HG03066 (cell line): ENCODE measurements around the gene RASGRF1.

Experiments used
- ATAC-seq: cut with Tn5 transposase; IDR thresholded peaks from one replicate; pipeline ENCODE4 v1.9.1; 2021; ENCODE audit warnings: low read depth; ENCODE audit not compliant: unreplicated experiment

RASGRF1 gene

DNA sequence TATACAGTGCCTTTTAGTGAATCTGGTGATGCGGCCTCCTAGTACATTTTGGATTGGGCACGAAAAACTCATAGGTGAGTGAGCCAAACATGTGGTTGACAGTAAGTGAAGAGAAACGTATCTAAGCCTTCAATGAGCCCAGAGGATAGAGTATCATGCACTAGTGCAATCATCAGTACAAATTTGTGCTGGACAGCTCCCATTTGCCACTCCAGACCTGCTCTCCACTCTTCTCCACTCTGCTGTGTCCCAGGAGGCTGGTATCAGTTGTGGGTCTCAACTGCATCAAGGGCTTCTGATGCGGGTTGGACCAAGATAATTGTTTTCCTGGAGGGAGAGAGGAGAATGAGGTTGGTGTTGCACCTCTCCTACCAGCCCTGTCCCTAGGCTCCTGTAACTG, 9.1 kb upstream of the RASGRF1 start:
- no peak for ATAC-seq

DNA sequence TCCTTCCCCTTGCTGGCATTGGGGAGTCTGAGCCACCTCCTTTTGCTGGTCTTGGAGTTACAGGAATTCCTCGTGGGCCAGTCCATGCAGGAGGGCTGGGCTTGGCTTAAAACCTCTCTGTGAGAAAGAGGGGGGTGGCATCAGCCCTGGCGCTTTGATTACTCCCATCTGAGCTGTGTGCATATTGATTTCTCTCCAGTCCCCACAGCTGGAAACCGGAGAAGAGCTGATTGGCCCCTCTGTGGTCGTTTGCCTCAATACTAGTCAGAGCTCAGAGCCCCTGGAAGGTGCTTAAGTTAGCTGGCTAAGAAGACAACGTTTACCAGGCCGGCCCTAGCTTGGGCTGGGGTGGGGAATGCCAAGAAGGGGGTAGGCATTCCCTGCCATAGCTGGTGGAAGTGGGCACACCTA, 4.0 kb upstream of the RASGRF1 start:
- no peak for ATAC-seq

DNA sequence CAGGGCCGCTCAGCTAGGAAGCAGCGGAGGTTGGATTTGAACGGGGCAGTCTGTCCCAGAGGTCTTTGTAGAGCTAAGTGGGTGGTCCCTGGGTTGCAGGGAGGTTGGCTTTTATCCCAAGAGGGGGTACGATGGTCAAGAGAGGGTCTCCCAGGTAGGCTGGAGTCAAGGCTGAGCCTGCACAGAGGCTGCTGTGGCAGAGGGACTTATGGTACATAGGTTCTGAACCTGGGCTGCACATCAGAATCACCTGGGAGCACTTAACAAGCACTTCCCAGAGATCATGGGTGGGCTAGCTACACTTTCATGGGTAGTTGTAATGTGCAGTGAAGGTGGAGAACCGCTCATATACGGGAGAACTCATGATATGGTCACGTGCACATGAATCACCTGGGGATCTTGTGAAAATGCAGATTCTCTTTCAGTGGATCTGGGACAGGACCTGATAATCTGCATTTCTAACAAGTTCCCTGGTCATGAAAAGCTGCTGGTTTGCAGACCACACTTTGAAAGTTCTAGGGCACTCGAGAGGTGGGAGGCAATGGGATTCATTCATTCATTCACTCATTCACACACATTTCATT, 2.9 kb upstream of the RASGRF1 start:
- ATAC-seq, result no peak

DNA sequence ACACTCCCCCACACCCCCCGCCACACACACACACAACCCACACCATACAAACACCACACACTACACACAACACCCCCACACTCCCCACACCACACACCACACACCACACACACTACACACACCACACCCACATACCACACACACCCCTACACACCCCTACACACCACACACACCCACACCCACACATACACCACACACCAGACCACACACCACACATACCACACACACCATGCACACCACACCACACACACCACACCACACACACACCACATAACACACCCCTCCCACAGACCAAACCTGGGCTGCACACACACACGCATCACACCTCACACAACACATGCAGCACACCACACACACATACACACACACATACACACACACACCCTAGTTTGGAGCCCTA, 1.8 kb upstream of the RASGRF1 start:
- ATAC-seq, result no peak

DNA sequence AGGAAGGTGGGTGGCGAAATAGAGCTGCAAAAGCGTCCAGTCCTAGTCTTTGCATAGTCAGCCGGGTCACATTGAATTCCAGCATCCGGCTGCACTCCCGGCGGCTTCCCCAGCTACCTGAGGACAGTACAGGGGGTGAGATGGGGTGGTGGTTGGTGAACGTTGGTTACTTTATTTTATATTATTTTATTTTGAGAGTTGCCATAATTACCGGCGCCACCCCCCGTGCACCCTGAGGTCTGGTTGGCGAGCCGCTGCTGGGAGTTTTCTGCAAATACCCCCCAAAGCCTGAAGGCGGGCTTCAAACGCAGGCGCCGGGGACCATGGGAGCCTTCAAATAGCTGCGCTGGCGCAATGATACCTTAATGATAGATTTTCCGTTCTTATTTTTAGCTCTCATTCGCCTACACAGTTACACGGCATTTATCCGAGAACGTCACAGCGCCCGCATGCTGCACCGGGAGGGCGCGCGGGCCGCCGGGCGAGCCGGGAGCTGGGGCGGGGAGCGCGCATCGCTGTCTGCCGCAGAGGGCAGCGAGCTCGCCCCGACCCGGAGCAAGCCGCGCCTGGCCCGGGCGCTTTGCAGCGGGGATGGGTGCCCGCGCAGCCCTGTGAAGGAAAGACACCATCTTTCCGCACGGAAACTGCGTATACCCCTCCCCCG, 756 bp upstream of the RASGRF1 start:
- no peak for ATAC-seq

DNA sequence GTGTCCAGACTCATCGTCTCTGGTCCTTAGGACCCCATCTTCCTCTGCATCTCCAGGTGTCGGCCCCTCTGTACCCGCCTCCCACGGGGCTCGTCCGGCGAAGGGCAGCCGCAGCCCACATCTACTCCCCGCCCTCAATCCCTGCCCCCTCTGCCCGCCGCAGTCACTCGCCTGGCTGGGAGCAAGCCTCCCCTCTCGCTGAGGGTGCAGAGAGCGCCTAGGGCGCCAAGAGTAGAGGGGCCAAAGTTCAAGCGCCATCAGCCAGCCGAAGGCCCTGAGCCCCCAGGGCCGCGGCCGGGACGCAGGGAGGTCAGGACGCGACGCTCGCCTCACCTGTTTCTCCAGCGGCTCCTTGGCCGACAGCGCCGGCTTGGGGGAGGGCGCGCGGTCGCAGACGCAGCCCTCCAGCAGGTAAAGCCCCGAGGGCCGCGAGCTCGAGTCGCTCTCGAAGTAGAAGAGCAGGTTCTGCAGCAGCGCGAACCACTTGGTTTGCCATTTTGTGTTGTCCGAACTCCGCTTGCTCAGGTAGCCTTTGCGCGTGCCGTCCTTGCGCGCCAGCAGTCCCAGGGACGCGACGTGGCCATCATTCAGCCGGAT, 592 bp downstream of the RASGRF1 start:
- no peak for ATAC-seq

DNA sequence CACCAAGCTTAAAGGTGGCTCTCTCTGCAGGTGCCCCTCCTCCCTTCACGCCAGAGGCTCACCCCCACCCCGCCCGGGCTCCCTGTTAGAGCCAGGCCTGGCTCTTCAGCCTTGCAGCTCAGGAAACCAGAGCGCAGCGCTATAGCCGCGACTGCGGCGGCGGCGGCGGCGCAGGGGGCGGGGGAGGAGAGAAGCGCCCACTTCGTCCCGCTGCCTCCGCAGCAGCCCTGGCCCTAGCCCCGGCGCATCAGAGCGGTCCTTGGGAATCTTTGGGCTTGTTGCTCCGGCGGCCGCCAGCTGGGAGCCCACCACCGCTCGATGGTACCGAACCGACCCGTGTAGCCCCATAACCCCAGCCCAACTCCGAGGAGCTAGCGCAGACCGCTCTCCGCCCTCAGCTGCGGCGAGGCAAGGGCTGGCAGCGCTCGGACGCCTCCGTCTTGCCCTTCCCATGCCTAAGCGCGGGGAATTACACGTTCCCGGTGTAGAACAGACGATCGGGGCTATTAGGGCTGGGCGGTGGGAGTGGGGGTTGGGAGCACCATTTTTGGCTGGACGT, 1.2 kb downstream of the RASGRF1 start:
- no peak for ATAC-seq

DNA sequence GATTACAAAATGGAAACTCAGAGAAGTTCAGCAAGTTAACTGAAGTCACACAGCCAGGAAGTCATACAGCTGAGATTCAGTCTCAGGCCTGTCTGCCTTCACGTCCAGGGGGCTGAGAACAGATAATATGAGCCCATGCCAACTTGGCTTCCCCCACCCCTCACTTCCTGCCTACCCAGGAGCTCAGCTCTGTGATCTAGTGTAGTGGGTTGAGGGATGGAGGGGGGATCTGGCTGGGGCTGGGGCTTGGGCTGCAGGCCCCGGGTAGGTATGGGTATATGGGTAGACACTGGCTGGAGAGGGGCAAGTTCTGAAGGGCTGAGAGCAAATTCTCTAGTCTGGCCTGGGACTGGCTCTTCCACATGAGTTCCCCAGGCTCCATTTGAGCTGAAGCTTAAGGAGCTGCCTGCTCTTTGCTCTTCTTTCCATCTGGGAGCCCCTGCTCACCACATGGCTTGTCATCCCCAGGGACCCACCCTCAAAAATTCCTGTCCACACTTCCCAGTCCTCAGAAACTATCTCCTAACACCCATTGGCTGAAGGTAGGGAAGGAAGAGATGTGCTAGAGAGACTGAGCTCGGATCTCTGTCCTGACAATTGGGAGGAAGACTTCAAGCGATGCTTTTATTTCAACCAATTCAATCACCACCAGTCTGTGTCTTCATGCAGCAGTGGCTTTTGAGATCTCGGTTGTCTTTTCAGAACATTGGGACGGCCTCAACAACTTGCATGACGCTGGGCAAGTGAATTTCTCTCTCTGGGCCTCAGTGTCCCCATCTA, 2.0 kb downstream of the RASGRF1 start:
- no peak for ATAC-seq

DNA sequence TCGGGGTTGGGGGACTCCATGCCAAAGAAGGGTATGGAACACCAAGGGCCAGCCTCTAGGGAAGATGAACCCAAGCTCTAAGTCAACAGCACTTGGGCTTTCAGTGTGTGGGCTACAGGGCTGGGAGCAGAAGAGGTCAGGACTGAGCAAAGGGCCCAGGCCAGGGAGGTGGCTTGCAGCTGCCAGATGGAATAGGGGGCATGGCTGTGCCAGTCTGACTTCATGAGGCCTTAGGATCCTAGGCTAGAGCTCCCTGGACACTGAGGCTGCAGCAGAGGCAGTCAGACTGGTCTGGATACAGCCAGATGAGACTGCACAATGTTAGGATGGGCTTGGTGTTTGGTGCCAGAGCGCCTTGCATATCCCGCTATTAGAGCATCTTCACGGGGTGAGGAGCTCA, 3.8 kb downstream of the RASGRF1 start:
- no peak for ATAC-seq

DNA sequence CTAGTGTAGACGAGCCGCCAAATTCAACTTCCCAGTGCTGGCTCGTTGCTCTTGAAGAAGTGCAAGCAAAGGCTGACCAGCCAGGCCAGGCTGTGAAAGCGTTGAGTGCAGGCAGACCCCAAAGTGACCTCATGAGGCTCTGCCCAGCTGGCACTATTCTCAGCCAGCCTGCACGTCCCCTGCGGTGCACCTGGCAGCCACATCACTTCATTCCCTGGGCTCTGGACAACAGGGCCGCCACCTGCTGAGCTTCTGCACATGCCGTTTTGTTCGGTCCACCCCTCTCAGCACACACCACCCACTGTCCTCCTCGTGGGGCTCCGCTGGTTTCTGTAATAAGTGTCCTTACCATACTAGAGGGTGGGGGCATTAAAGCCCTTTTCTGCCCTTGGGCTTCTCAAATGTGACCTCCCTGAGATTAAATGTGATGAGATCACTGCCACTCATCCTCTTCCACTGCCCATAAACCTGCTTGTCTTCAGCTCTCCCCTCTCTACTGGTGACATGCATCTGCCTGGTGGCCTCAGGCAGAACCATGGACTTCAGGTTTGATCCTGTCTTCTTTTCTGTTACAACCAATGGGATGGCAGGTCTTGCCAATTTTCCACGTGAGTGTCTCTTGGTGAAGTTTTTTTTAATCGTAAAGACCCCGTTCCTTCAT, 6.1 kb downstream of the RASGRF1 start:
- ATAC-seq, result no peak

DNA sequence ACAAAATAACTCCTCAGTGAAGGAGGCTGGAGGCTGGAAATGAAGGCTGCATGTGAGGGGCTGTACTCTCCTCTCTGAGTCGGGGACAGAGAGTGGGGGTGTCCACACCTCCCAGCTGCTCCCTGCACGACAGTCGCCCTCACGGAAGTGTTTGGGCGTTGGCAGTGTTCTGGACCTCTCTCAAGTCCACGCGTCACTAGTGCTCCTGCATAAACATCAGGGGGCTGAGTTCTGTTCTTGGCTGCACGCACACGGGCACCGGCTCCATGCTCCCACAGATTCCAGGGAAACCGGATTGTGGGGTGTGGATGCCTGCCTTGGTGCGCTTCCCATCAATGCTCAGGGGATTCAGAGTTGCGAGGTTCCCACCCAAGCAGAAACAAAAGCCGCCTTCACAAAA, 7.4 kb downstream of the RASGRF1 start:
- no peak for ATAC-seq

DNA sequence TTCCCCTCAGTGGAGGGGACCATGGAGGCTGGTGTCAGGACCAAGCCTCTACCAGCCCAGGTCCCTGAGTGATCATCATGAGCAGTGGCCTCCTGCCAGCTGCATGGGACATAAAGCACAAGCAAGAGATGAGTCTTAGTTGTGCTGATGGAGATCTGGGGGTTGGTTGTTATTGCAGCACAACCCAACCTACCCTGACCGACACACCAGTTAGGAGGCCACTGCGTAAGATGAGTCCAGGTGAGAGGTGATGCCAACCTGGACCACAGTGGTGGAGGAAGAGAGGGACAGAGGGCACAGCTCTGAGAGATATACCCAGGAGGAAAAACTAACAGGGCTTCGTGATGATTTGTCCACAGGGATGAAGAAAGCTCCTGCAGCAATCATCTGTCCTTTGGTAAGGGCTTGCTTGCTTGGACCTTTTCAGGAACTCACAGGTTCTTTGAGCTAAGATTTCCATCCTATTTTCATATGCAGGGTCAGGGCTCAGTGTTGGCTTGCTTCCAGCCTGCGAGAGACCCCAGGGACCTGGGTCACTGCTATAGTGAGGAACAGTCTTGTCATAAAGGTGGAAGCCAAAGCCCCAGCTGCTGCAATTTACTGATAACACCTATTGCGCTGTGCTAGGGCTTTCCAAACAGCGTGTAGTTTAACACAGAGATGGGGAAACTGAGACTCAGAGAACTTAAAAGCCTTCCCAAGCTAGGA, 8.1 kb downstream of the RASGRF1 start:
- ATAC-seq, result no peak

DNA sequence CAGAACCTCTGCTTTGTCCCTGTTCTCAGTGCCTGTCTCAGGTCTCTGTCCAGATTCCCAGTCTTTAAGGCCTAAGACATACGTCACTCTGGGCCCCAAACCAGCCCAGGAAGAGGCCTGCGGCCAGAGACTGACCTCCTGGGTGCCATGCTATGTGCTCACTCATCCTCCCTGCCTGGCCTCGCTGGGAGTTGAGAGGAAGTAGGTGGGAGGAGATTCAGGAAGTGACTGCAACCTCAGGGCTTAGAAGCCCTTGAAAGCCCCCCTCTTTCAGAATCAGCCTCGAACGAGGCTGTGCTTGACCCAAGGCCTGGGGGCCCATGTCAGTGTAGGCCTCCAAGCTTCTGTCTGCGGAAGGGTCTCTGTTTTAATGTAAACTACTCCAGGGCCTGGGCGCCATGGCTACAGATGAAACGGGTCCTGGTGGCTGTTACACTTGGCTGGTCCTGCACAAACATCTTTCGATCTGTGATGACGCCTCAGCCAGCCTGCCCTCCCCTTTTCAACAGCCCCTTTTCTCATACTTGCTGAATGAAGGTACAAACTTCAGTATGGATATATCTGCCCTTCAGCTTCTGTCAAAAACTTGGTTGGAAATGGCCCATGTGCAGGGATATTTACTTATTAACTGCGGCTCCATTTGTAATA, 11.7 kb downstream of the RASGRF1 start:
- ATAC-seq, result no peak

DNA sequence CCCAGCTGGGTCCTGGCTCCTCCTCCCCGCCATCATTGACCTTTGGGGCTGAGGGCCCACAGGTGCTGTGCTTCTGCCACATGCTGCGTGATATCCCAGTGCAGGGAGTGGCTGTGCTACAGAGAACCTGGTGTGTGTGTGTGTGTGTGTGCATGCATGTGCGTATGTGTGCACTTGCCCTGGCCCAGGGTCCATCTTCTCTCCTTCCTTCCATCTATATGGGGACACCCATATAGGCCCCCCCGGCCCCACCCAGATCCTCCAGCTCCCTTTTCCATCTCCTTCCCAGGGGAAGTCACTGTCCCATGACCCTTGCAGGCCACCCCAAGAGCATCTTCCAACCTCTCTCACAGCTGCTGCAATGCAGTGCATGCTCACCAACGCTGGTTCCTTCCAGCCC, 12.6 kb downstream of the RASGRF1 start:
- ATAC-seq, result no peak

DNA sequence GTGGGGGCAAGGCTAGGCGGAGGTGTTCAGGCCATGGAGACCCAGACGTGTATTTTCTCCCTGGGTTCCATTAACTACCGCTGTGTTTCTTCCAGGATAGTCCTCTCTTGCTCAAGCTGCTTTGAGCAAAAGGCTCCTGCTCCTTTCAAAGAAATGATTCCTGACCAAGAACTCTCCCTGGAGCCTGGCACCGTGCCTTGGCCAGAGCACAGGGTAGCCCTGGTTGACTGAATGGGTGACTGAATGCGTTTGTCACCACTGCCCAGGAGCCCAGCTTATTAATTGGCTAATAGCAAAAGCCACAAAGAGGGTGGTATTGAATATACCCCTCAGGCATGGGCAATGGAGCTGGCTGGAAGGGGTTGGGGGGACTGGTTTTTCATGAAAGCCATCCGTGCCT, 13.9 kb downstream of the RASGRF1 start:
- ATAC-seq, result no peak

DNA sequence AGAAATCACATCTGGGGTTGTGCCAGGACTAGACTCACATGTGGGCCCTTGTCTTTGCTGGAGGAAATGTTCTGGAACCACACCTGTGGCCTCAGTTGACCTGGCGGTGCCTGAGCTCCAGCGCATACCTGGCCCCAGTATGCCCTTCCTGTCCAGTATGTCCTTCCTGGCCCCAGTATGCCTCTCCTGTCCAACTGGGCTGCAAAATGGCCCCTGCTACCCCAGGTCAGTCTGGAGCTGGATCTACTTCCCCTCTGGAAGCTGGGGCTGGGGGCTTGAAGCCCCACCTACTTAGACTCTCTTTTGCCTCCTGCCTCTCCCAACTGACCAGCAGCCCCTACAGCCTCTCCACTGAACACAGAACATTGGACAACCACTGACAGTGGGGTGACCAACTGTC, 15.3 kb downstream of the RASGRF1 start:
- no peak for ATAC-seq

DNA sequence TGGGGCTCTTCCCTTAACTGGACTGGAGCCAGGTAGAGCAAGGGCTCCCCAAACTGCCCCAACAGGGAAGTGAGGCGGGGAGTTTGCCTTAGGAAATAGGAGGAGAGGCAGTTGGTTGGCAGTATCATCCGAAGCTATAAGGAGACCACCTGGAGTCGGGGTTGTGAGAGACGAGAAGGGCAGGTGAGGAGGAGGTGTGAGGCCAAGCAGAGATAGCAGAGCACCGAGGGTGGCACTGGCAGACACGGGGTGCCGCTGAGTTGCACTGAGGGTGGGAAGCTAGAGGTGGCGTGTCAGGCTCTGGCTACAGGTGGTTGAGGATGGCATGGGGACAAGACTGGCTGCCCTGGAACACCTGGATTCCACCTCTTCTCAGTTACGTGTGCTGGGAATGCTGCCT, 17.2 kb downstream of the RASGRF1 start:
- no peak for ATAC-seq

DNA sequence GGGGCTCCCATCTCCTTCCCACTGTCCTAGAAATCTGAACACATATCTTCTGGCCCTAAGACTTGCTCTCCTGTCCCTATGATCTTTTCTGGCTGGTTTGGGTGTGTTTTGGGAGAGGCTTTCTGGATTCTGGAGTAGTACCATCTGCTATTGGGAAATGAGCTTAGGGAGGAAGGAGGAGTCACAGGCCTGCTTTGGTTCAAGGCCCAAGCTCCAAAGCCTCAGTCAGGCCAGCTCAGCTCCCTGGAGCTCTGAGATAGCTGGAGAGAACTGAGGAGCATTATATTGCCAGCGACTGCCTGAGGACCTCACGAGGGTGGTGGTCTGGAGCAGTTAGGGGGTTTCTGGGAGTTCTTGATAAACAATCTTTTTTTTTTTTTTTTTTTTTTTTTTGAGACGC, 18.7 kb downstream of the RASGRF1 start:
- ATAC-seq, result no peak

DNA sequence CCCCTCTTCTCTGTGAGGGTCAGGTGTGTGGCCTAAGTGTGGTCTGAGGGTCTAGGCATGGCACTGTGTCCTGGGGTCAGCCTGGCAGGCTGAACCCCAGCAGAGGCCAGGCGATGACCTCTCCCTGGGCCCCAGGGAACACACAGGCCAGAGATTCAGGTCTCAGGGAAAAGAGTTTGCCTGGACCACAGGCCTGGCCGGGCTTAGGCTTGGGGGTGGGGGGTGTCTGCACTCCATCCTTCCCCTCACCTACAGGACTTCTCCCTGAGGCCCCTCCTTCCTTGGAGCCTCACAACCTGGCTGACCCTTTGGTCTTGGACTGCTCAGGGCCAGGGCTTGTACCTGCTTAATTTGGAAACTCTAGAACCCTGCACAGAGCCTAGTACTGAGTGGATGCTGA, 21.8 kb downstream of the RASGRF1 start:
- ATAC-seq, result no peak

DNA sequence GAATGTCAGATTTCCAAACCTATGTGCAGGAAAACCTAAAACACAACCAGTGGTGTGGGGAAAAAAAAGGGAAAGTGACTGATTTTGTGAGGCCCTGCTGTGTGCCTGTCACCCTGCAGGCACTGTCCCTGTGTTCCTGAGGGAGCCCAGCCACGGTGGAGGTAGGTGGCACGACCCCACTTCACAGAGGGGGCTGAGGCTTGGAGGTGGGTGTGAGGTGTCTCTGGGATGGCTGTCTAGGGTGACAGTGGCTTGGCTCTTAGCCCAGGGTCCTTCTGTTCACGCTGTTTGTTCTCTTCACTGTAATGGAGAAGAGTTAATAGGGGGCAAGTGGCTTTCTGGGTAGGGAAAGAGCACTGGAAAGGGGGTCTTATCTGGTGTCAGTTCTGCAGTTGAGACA, 22.6 kb downstream of the RASGRF1 start:
- no peak for ATAC-seq
